T-helper 1 cell (primary cell): ENCODE measurements around the gene EIF2S3.
"Not testable (repeated sequence)": the region's sequence is repeated elsewhere in the genome, so short reads cannot be mapped to it uniquely, and the experiment has no call there.

Source experiments
- DNase-seq, 5 donors: peaks; one replicate each; pipeline ENCODE4 v3.0.0-alpha.2; 2012 to 2020

Gene EIF2S3

DNA sequence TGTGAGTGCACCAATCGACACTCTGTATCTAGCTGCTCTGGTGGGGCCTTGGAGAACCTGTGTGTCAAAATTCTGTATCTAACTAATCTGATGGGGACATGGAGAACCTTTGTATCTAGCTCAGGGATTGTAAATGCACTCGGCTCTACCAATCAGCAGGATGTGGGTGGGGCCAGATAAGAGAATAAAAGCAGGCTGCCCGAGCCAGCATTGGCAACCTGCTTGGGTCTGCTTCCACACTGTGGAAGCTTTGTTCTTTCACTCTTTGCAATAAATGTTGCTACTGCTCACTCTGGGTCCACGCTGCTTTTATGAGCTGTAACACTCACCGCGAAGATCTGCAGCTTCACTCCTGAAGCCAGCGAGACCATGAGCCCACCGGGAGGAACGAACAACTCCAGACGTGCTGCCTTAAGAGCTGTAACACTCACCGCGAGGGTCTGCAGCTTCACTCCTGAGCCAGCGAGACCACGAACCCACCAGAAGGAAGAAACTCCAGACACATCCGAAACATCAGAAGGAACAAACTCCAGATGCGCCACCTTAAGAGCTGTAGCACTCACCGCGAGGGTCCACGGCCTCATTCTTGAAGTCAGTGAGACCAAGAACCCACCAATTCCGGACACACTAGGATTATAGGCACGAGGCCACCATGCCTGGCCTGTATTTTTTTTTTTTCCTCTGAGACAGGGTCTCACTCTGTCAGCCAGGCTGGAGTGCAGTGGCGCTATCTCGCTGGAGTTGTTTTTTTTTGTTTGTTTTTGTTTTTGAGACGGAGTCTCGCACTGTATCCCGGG is 4.0 kb upstream of the EIF2S3 start:
- DNase-seq: not testable (repeated sequence)

DNA sequence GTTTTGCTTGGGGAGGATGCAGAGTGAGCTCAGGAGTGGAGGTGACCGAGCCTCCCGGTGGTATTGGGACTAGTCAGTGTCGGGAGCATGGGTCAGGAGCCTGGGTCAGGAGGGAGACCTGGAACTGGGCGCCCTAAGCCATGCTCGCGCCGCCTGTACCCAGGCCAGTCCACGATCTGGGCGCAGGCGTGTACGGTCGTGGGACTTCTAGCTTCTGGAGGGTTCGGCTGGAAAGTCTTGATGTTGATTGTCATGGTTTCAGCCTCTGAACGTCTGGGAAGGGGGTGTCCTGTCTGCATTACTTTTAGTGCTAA is 244 bp downstream of the EIF2S3 start:
- DNase-seq: no peak

DNA sequence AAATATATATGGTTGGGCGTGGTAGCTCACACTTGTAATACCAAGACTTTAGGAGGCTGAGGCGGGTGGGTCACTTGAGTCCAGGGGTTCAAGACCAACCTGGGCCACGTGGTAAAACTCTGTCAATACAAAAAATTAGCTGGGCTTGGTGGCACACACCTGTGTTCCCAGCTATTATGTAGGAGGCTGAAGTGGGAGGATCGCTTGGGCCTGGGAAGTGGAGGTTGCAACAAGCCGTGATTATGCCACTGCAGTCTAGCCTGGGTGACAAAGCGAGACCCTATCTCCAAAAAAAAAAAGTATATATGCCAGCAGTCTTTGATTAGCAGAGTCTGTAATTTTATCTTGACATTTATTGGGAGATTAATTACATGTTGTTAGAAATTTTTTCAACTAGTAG is 8.7 kb downstream of the EIF2S3 start:
- DNase-seq: no peak

DNA sequence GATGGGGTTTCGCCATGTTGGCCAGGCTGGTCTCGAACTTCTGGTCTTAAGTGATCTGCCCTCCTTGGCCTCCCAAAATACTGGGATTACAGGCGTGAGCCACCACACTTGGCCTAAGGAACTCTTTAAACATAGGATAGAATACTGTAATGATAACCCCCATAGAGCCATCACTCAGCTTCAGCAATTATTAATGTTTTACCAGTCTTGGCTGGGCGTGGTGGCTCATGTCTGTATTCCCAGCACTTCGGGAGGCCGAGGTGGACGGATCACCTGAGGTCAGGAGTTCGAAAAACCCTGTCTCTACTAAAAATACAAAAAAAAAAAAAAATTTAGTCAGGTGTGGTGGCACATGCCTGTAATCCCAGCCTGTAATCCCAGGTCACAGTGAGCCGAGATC is 15.1 kb downstream of the EIF2S3 start:
- DNase-seq: no peak

DNA sequence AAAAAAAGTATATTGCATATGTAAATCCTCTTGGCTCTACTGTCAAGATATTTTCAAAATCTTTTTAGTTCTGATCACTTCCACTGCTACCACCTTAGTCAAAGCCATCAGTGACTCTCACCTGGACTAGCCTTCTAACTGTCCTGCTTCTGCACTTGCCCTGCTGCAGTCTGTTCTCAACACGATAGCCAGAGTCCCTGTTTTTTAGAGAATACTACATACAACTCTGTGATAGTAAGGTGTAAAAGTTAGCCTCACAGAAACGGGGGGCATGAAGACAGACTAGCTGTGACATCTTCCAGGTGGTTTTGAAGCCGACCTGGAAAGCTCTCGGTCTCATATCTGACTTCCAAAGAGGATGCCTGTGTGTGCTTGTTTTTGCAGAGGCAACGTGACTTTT is 24.7 kb downstream of the EIF2S3 start:
- no peak for DNase-seq

DNA sequence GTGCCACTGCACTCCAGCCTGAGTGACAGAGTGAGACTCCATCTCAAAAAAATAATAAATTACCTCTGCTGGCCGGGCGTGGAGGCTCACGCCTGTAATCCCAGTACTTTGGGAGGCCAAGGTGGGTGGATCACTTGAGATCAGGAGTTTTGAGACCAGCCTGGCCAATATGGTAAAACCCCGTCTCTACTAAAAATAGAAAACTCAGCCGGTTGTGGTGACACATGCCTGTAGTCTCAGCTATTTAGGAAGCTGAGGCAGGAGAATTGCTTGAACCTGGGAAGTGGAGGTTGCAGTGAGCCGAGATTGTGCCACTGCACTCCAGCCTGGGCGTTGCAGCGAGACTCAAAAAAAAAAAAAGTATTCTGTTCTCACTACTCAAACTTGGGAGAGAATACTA is 25.5 kb downstream of the EIF2S3 start:
- not testable (repeated sequence) for DNase-seq

DNA sequence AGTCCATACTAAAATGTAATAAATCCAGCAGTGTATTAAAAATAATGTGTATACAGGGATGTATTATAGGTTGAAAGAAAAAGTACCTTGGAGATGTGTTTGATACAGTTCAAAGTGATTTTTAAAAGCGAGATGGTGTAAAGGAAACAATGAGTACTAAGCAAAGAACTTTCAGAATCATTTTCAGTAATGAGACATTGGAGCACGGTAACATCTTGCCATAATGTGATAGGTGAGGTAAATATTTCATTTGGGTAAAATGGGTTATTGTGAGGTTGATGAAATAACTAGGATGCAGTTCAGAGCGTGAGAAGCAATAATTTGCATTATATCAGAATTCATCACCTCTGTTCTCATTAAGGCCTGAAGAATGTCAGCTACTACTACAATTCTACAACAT is 25.9 kb downstream of the EIF2S3 start:
- DNase-seq: peak in 1 of 5 donors; percentile 27

DNA sequence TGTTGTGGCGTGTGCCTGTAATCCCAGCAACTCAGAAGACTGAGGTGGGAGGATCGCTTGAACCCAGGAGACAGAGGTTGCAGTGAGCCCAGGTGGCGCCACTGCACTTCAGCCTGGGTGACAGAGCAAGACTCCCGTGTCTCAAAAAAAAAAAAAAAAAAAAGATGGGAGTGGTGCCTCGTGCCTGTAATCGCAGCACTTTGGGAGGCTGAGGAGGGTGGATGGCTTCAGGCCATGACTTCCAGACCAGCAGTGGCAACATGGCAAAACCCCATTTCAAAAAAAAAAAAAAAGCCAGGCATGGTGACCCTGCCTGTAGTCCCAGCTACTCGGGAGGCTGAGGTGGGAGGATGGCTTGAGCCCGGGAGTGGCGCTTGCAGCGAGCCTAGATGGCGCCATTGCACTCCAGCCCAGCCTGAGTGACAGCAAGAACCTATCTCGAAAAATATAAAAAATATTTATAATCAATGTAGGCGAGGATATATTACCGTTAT is 27.0 kb downstream of the EIF2S3 start:
- DNase-seq: peak; percentile 6 to 66 (median 28)

DNA sequence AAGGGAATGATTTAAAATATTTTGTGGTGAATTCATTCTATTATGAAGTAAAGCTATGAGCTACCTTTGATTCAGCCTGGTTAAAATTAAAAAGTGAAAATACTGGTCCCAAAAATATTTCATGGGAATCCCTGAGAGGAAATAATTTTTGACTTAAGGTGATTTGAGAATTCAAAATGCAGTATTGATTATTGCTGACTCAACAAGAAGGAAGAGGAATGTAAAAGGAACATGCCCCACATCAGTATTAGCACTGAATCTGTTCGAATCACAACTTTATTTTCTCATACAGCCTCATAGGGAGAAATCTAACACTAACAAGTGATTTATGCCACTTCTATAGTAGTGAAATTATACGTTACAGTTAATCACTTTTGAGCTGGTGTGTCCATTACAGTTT is 27.7 kb downstream of the EIF2S3 start:
- no peak for DNase-seq

DNA sequence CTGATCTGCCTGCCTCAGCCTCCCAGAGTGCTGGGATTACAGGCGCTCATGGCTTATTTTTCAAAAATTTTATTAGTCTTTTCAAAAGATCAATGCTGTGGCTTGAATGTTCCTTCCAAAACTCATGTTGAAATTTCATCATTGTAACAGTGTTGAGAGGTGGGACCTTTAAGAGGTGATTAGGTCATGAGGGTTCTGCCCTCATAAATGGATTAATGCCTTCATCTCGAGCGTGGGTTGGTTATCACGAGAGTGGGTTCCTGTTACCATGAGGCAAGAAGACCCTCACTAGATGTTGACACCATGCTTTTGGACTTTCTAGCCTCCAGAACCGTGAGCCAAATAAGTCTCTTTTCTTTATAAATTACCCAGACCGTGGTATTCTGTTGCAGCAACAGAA is 30.3 kb downstream of the EIF2S3 start:
- DNase-seq: no peak

DNA sequence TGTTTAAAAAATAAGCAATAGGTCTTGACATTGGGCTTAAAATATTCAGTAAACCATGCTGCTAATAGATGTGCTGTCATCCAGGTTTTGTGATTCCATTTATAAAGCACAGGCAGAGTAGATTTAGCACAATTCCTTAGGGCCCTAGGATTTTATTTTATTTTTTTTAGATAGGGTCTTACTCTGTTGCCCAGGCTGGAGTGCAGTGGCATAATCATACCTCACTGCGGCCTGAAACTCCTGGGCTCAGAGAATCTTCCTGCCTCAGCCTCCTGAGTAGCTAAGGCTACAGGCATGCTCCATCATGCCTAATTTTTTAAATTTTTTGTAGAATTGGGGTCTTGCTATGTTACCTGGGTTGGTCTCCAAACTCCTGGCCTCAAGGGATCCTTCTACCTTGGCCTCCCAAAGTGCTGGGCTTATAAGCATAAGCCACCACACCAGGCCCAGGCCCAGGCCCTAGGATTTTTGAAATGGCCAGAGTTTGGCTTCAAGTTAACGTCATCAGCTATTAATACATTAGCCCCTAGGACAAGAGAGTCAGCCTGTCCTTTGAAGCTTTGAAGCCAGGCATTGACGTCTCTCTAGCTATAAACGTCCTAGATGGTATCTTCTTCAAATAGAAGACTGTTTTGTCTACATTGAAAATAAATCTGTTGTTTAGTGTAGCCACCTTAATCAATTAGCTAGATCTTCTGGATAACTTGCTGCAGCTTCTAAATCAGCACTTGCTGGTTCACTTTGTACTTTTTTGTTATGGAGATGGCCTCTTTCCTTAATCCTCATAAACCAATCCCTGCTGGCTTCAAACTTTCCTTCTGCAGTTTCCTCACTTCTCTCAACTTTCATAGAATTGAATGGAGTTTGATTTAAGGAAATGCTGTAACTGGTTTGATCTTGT is 35.8 kb downstream of the EIF2S3 start:
- DNase-seq: no peak

DNA sequence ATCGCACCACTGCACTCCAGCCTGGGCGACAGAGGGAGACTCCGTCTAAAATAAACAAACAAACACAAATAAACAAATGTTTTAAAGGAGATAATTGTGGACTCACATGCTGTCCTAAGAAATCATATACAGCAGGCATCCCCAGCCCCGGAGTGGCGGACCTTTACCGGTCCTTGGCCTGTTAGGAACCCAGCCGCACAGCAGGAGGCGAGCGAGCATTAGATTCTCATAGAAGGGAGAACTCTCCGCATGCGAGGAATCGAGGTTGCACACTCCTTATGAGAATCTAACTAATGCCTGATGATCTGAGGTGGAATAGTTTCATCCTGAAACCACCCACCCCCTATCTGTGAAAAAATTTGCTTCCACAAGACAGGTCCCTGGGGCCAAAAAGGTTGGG is 39.0 kb downstream of the EIF2S3 start:
- no peak for DNase-seq

DNA sequence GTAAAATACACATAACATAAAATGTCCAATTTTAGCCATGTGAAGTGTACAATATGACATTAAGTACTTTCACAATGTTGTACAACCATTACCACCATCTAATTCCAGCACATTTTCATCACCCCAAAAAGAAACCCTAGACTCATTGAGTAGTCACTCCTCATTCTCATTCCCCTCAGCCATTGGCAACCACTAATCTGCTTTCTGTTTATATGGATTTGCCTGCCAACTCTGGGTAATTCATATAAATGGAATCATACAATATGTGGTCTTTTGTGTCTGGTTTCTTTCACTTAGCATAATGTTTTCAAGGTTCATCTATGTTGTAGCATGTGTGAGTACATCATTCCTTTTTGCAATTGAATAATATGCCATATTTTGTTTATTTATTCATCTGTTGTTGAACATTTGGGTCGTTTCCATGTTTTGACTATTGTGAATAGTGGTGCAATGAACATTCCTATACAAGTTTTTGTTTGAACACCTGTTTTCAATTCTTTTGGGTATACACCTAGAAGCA is 43.0 kb downstream of the EIF2S3 start:
- DNase-seq: no peak

DNA sequence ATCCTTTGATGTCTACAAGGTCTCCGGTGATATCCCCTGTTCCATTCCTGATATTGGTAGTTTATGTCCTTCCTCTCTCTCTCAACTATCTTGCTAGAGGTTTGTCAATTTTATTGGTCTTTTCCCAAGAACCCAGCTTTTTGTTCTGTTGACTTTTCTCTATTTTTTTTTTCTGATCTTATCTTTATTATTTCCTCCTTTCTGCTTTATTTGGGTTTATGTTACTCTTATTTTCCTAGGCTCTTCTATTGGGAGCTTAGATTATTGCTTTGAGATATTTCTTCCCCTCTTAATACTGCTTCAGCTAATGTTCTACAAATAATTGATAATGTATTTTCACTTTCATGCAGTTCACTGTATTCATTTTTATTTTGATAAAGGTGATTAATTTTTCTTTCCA is 44.2 kb downstream of the EIF2S3 start:
- DNase-seq: no peak

DNA sequence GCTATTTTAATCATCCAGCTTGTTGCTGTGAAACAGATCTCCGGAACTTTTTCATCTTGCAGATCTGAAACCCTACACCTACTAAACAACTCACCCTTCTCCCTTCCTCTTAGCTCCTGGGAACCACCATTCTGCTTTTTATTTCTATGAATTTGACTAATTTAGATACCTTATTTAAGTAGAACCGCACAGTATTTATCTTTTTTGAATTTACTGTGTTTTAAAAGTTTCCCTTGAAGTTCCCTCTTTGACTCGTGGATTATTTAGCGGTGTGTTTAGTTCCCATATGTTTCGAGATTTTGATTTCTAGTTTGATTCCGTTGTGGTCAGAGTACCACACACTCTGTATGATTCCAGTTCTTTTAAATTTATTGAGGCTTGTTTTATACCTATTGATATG is 44.6 kb downstream of the EIF2S3 start:
- DNase-seq: peak in 1 of 5 donors; percentile 3

DNA sequence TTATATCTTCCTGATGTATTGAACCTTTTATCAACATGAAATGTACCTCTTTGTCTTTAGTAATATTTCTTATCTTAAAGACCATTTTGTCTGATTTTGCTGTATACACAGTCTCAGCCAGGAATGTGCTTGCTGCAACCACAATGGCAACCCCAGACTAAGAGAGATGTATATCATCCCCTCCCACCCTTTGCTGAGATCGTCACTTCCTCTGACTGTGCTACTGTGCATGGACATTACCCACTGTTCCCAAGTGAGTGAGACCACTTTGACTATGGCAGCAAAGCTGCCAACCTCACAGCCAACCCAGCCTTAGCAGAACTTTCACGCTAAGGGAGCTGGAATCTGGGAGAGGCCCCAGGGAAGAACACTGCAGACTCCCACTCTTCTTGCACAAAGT is 46.0 kb downstream of the EIF2S3 start:
- no peak for DNase-seq

DNA sequence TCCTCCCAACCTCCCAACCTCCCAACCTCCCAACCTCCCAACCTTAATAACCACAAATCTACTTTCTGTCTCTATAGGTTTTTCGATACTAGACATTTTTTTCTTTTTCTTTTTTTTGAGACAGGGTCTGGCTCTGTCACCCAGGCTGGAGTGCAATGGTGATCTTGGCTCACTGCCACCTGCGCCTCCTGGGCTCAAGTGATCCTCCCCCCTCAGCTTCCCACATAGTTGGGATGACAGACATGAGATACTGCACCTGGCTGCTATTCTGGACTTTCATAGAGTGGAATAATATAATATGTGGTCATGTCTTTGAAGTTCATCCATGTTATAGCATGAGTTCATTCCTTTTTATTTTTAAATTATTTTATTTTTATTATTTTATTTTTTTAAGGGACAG is 55.3 kb downstream of the EIF2S3 start:
- DNase-seq: no peak

DNA sequence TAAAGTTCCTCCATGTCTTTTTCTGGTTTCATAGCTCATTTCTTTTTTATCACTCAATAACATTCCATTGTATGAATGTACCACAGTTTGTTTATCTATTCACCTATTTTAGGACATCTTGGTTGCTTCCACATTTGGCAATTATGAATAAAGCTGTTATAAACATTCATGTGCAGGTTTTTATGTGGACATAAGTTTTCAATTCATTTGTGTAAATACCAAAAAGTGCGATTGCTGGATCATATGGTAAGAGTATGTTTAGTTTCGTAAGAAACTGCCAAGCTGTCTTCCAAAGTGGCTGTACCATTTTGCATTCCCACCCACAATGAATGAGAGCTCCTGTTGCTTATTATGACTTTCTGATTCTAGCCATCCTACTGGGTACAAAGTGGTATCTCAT is 58.4 kb downstream of the EIF2S3 start:
- DNase-seq: no peak

DNA sequence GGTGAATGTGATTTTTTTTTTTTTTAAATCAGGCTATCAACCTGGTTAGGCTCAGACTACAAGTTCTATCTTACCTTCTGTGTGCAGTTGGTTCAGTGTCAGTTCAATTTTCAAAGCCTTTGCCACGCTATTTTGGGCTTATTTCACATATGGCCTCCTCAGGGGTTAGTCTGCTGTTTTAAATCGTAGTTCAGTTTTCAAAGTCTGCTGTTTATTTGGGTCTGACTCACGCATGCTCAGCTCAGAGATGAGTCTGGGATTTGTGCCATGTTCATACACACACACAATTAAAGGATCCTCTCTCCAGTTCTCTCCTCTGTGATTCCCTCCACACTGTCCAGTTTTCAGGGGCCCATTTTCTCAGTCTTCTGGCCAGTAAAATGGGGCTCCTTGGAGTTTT is 62.5 kb downstream of the EIF2S3 start:
- no peak for DNase-seq

DNA sequence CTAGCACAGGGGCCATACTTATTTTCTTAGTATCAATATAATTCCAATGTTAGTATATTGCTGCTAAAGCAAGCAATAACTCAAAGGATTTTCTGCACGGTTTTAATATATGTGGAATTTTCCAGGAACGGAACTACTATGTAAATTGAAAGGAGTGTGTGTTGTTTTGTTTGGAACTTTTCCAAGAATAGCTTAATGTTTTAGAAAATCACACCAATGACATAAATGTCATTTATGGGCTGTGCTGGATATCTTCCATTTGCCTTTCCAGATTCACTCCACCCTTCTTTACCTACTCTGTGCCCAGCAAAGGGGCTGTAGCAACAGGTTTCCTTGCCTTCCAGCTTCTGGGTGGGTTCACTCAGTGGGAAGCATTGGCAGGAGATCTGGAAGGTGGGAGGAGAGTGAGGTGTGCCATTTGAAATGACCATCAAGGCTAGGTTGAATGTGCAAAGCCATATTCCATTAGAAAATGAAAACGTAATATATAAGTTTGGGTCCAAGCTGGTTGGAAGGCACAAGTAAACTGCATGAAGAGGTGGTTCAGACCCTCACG is 69.6 kb downstream of the EIF2S3 start:
- DNase-seq: no peak

DNA sequence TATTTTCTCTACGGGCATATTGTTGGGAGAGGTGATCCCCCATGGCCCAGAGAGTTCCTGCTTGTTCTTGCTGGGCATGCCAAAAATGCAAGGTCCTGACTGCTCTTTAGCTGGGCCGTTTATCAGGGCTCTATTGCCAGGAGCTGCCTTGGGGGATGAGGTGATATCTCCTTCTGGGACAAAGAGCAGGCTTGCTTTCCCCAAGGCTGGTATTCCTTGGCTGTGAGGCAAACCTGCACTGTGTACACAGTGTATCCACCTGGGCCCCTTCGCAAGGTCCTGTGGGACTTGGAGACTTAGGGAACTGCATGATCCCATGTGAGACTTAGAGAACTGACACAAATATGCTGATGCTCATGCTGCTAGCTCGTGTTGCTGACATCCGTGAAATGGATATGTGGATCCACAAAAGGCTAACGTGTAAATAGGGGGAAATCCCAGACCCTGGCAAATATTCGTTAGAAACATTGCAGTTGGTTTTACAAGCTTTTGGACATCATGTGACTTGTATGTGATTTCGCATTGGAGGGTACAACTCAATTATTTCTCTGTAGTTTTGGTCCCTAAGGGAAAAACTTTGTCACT is 70.4 kb downstream of the EIF2S3 start:
- no peak for DNase-seq
